Gastroesophageal sphincter (tissue), 3 donors: Measurements from ENCODE around the gene ATP1B3.

Source experiments
- EP300 ChIP-seq: sonication (generic); formaldehyde crosslinking; IDR thresholded peaks from one replicate; pipeline ENCODE4 v1.6.1; 2017; ENCODE audit warnings: antibody characterized with exemption, mild to moderate bottlenecking
- POLR2A ChIP-seq, 2 donors: fragments of 450-650 bp; IDR thresholded peaks; one replicate each; pipeline ENCODE4 v1.6.1; 2017; ENCODE audit warnings: antibody characterized with exemption in 2 of 2, mild to moderate bottlenecking in 2 of 2, moderate library complexity in 1 of 2
- POLR2AphosphoS5 ChIP-seq: sonication (generic); formaldehyde crosslinking; IDR thresholded peaks from one replicate; pipeline ENCODE4 v1.6.1; 2017; ENCODE audit warnings: antibody characterized with exemption
- TF ChIP-seq, protein P1 (sequence below), 4 experiments: fragments of 200-600 bp in 2 of 4; fragments of 450-650 bp in 2 of 4; sonication (generic) in 1 of 4; IDR thresholded peaks; one replicate each; pipeline ENCODE4 v1.5.1; 2017 to 2019; ENCODE audit warnings: antibody characterized with exemption in 4 of 4, mild to moderate bottlenecking in 2 of 4, moderate library complexity in 2 of 4

DNA sequence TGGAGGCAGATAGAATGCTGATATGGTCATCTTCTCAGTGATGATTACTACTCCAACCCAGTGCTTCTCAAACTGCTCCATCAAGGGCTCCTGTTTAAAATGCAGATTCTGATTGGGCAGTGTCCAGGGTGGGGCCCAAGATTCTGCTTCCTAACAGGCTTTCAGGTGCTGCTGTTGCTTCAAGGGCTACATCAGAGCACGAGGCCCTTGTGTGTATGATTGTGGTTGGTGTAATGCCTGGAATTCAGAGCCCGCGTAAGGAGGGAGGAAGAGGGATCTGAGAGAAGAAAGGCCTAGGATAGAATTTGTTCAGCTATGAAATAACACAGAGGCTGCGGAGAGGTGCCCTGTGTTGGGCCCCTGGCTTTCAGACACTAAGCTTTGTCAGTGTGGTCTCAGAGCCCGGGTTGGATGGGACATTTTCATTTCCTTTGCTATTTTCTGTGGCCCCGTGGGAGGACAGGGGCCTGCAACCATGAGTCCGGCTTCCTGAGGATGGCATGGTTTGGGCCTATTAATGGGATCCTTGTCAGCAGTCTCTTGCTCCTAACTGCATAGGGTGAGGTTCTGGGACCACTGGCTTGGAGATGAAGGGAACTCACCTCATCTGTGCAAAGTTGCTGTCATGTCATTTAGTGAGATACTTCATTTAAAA is 53.0 kb downstream of the ATP1B3 start:
- TF ChIP-seq EP300 (no peak), POLR2A (IDR thresholded peaks at IDR 0.05) (no peak), POLR2AphosphoS5 (no peak)
- TF ChIP-seq, protein P1, sequence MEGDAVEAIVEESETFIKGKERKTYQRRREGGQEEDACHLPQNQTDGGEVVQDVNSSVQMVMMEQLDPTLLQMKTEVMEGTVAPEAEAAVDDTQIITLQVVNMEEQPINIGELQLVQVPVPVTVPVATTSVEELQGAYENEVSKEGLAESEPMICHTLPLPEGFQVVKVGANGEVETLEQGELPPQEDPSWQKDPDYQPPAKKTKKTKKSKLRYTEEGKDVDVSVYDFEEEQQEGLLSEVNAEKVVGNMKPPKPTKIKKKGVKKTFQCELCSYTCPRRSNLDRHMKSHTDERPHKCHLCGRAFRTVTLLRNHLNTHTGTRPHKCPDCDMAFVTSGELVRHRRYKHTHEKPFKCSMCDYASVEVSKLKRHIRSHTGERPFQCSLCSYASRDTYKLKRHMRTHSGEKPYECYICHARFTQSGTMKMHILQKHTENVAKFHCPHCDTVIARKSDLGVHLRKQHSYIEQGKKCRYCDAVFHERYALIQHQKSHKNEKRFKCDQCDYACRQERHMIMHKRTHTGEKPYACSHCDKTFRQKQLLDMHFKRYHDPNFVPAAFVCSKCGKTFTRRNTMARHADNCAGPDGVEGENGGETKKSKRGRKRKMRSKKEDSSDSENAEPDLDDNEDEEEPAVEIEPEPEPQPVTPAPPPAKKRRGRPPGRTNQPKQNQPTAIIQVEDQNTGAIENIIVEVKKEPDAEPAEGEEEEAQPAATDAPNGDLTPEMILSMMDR (IDR thresholded peaks at IDR 0.05): no peak
